ENCODE measurements around the gene LHX3. TPM values are rescaled to one million over a fixed set of nuclear protein-coding genes. Genes with fewer than 3 reads are reported as not detected.

LHX3 gene
- total RNA-seq, 6 experiments from 2014 or later: not detected

DNA sequence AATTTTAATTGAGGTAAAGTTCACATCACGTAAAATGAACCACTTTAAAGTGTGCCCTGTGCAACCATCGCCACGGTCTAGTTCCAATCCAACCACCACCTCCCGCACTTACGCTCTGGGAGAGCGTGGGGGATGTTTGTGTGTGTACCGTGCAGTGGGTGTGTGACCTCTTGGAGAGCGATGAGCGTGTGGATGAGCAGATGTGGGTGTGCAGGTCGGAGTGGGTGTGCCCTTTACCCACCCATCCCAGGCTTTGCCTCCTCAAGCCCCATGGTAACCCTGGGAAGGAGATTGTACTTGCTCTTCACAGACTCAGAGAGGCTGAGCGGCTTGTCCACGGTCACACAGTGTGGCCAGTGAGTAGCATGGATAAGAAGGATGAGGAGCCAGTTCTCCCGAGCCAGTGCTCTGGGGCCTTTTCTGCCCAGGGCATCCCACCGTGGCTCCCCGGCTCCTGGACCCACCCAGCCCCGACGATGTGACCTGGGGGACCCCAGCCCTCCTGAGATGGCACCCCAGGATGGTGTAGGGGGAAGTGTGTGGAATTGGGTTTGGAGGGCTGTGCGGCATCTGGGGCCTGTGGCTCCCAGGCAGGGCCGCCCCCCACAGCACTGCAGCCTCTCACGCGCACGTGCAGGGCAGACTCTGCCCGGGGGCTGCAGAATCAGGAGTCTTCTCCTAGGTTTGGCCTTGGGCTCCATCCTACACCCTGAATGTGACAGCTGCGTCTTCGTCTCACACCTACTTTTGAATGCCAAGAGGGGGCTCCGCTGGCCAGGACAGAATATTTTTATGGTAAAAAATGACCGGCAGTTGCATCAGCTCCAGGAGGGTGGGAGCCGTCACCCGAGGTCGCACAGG is 13.6 kb downstream of the LHX3 start:
- Histone ChIP-seq H3K27ac (no peak overlapping the region), H3K9me3 (no peaks in the 10 kb centered on the region), H3K4me3 (no peak overlapping the region), H3K4me1 (no peaks in the 10 kb centered on the region), H3K36me3 (no peaks in the 10 kb centered on the region), H3K27me3 (peaks cover under 1 to 32% of the 10 kb centered on the region in 2 donors)
- WGBS (ENCODE audit: insufficient coverage, low coverage, low lambda C conversion rate, missing lambda C conversion rate): 20% methylated on average over 7 of the region's 30 CpGs
- TF ChIP-seq, protein P1, sequence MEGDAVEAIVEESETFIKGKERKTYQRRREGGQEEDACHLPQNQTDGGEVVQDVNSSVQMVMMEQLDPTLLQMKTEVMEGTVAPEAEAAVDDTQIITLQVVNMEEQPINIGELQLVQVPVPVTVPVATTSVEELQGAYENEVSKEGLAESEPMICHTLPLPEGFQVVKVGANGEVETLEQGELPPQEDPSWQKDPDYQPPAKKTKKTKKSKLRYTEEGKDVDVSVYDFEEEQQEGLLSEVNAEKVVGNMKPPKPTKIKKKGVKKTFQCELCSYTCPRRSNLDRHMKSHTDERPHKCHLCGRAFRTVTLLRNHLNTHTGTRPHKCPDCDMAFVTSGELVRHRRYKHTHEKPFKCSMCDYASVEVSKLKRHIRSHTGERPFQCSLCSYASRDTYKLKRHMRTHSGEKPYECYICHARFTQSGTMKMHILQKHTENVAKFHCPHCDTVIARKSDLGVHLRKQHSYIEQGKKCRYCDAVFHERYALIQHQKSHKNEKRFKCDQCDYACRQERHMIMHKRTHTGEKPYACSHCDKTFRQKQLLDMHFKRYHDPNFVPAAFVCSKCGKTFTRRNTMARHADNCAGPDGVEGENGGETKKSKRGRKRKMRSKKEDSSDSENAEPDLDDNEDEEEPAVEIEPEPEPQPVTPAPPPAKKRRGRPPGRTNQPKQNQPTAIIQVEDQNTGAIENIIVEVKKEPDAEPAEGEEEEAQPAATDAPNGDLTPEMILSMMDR (IDR thresholded peaks at IDR 0.05): no peak
- no peak for TF ChIP-seq POLR2A (IDR thresholded peaks at IDR 0.05)
- intact Hi-C loops (cut with DNase I): no loop called here
- DNase-seq: no peak
- no peak for ATAC-seq

DNA sequence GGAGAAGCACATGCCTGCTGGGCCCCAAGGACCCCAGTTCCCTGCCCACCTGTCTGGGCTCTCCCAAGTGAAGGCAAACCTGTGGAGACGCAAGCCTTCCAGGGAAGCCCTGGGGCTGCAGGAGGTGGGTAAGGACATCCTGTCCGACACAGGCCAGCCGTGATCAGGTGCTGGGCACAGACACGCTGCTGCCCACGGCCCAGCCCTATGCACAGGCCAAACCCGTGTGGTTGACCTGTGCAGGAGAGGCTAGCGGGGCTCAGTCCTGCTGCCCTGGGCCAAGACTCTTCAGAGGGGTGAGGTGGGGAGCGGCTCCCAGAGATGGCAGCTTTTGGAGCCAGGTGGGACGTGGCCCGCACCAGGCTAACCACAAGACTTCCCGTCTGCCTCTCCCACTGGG is 14.3 kb downstream of the LHX3 start:
- Histone ChIP-seq H3K36me3 (no peaks in the 10 kb centered on the region), H3K27ac (no peak overlapping the region), H3K4me3 (no peak overlapping the region), H3K9me3 (no peaks in the 10 kb centered on the region), H3K4me1 (no peaks in the 10 kb centered on the region), H3K27me3 (peaks cover 0 to 32% of the 10 kb centered on the region in 2 donors)
- WGBS (ENCODE audit: insufficient coverage, low coverage, low lambda C conversion rate, missing lambda C conversion rate): 68% methylated on average over 4 of the region's 11 CpGs
- DNase-seq: no peak
- TF ChIP-seq POLR2A (IDR thresholded peaks at IDR 0.05): no peak
- intact Hi-C loops (cut with DNase I): no loop called here
- ATAC-seq: no peak

DNA sequence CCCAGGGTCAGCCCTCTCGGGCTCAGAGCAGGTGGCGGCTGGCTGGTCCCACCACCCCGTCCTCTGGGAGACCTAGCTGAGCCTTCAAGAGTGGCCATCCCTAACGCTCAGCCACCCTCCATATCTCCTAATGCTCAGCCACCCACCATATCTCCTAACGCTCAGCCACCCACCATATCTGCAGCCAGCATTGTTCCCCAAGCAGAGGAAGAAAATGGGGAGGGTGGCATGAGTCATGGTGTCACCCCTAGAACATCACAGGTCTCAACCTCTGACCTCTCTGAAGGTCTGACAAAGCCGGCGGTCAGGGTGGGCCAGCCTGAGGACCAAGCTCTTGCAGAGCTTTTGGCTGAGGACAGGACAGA is 14.7 kb downstream of the LHX3 start:
- no peaks in the 10 kb centered on the region for H3K9me3 ChIP-seq
- H3K36me3 ChIP-seq: no peaks in the 10 kb centered on the region
- DNase-seq (no peak), ATAC-seq (no peak)
- intact Hi-C loops (cut with DNase I): no loop called here
- H3K27ac ChIP-seq: no peak overlapping the region
- H3K4me1 ChIP-seq: no peaks in the 10 kb centered on the region
- no peak for TF ChIP-seq POLR2A (IDR thresholded peaks at IDR 0.05)
- TF ChIP-seq, protein P1 (IDR thresholded peaks at IDR 0.05): no peak
- H3K4me3 ChIP-seq: no peak overlapping the region
- 45% methylated on average over 4 of the region's 7 CpGs for WGBS (ENCODE audit: insufficient coverage, low coverage, low lambda C conversion rate, missing lambda C conversion rate)
- peaks cover 0 to 32% of the 10 kb centered on the region in 2 donors for H3K27me3 ChIP-seq

DNA sequence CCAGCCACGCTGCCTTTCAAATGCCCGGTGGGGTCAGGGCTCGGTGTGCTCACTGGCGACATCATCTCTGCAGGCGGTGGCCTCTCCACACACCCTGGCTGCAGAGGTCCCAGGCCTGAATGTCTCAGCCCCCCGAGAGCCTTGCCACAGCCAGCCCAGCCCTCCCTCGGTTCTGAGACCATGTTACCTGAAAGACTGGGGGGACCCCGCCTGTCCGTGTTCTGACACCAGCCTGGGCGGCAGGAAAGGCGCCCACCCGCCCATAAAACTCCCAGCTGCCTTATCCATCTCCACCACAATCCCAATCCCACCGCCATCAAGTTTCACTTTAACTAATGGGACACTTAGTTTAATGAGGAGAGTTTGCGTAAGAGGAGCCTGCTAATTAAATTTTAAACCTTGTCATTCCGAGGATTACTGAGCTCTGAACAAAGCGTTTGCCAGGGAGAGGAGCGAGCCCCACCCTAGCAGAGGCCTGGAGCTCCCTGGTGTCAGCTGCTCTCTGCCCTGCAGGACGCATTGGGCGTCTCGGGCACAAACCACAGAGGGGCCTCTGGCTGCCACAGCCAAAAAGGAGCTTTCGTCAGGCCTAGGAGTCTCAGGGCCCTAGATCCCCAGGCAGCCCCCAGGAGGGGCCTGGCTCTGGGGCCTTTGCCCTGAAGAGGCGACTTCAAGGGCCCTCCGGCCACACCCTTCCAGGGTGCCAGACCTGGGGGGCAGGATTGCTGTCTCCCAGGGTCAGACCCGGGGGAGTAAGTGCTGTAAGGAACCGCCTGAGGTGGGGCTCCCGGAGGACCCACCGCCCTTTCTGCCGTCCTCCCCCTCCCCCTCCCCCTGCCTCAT is 15.3 kb downstream of the LHX3 start:
- WGBS (ENCODE audit: insufficient coverage, low coverage, low lambda C conversion rate, missing lambda C conversion rate): 40% methylated on average over 11 of the region's 28 CpGs
- Histone ChIP-seq H3K9me3 (no peaks in the 10 kb centered on the region), H3K27ac (no peak overlapping the region), H3K27me3 (peaks cover 0 to 32% of the 10 kb centered on the region in 2 donors), H3K4me1 (no peaks in the 10 kb centered on the region), H3K36me3 (no peaks in the 10 kb centered on the region), H3K4me3 (no peak overlapping the region)
- ATAC-seq (no peak), DNase-seq (no peak)
- TF ChIP-seq, protein P1 (IDR thresholded peaks at IDR 0.05): no peak
- no peak for TF ChIP-seq POLR2A (IDR thresholded peaks at IDR 0.05)
- intact Hi-C loops (cut with DNase I): no loop called here
